GM21423 (cell line): ENCODE data around the gene CELF2.
A peak's percentile ranks its signal among the peaks of the same experiment; 100 is the strongest.

Source experiments
- ATAC-seq: cut with Tn5 transposase; IDR thresholded peaks from one replicate; pipeline ENCODE4 v1.9.1; 2021; ENCODE audit warnings: mild to moderate bottlenecking, moderate library complexity; ENCODE audit not compliant: unreplicated experiment

CELF2 gene

GRCh38 chr10:11152801-11153200, 135.1 kb downstream of the CELF2 start:
- ATAC-seq, result no peak

GRCh38 chr10:11153245-11153644, 135.6 kb downstream of the CELF2 start:
- ATAC-seq, result no peak

GRCh38 chr10:11153766-11154165, 136.1 kb downstream of the CELF2 start:
- ATAC-seq, result no peak

- ATAC-seq, result peak; percentile 42
Measured at GRCh38 chr10:11154333-11154732, 136.7 kb downstream of the CELF2 start.

- no peak for ATAC-seq
Measured at GRCh38 chr10:11154849-11155498, 137.3 kb downstream of the CELF2 start.

- ATAC-seq, result no peak
Measured at GRCh38 chr10:11156480-11156879, 138.8 kb downstream of the CELF2 start.

GRCh38 chr10:11157292-11158076, 139.8 kb downstream of the CELF2 start:
- ATAC-seq, result peak; percentile 49

- ATAC-seq, result no peak
Measured at GRCh38 chr10:11158080-11158479, 140.4 kb downstream of the CELF2 start.

- ATAC-seq, result no peak
Measured at GRCh38 chr10:11159543-11160215, 142.0 kb downstream of the CELF2 start.

- no peak for ATAC-seq
Measured at GRCh38 chr10:11161096-11161495, 143.4 kb downstream of the CELF2 start.

GRCh38 chr10:11161910-11162309, 144.2 kb downstream of the CELF2 start:
- no peak for ATAC-seq

GRCh38 chr10:11162828-11163599, 145.3 kb downstream of the CELF2 start:
- peak; percentile 62 for ATAC-seq

GRCh38 chr10:11163780-11164550, 146.3 kb downstream of the CELF2 start:
- ATAC-seq, result no peak

- no peak for ATAC-seq
Measured at GRCh38 chr10:11164551-11164802, 146.8 kb downstream of the CELF2 start.

- peak; percentile 16 for ATAC-seq
Measured at GRCh38 chr10:11164803-11165590, 147.3 kb downstream of the CELF2 start.

GRCh38 chr10:11165591-11166543, 148.2 kb downstream of the CELF2 start:
- peak; percentile 47 for ATAC-seq

GRCh38 chr10:11166550-11166949, 148.9 kb downstream of the CELF2 start:
- ATAC-seq, result no peak

- no peak for ATAC-seq
Measured at GRCh38 chr10:11167233-11167966, 149.7 kb downstream of the CELF2 start.
